ENCODE measurements around the gene C4orf33. TPM values are rescaled to one million over a fixed set of nuclear protein-coding genes. Genes with fewer than 3 reads are reported as not detected.
"Not testable (repeated sequence)": the region's sequence is repeated elsewhere in the genome, so short reads cannot be mapped to it uniquely, and the experiment has no call there.

The C4orf33 gene
- 21.6 and 38.3 TPM in 2 replicates for total RNA-seq (2014; rRNA removed; shearing (Covaris generic))

GRCh38 chr4:129095811-129096454, at the start of gene C4orf33:
TSS of gene C4orf33 (plus strand) at chr4:129096152. CDS start at chr4:129102611, 6,459 bp downstream.
- peaks cover 3% of the 10 kb centered on the region; the same call in 1 of the 2 replicates for H3K36me3 ChIP-seq
- H3K27ac ChIP-seq, result peak within 1 kb of the TSS; percentile 71
- H3K27me3 ChIP-seq (replicated peaks), result no peaks in the 10 kb centered on the region
- DNase-seq (ENCODE audit: low read depth in 1 of 2, low spot score in 2 of 2), result peak; percentile 57 to 77
- H3K4me3 ChIP-seq, result peak within 1 kb of the TSS; percentile 46
- peaks cover 9% of the 10 kb centered on the region; the same call in 1 of the 2 replicates for H3K4me1 ChIP-seq (replicated peaks)
- H3K9me3 ChIP-seq (replicated peaks), result no peaks in the 10 kb centered on the region

GRCh38 chr4:129059028-129059427, 36.9 kb upstream of the C4orf33 start:
- Histone ChIP-seq H3K9me3 (replicated peaks) (peaks cover 39% of the 10 kb centered on the region), H3K27me3 (replicated peaks) (no peaks in the 10 kb centered on the region), H3K36me3 (peaks cover 58% of the 10 kb centered on the region), H3K4me1 (replicated peaks) (no peaks in the 10 kb centered on the region), H3K4me3 (no peak overlapping the region), H3K27ac (no peak overlapping the region)
- no peak for DNase-seq (ENCODE audit: low read depth in 1 of 2, low spot score in 2 of 2)

DNA sequence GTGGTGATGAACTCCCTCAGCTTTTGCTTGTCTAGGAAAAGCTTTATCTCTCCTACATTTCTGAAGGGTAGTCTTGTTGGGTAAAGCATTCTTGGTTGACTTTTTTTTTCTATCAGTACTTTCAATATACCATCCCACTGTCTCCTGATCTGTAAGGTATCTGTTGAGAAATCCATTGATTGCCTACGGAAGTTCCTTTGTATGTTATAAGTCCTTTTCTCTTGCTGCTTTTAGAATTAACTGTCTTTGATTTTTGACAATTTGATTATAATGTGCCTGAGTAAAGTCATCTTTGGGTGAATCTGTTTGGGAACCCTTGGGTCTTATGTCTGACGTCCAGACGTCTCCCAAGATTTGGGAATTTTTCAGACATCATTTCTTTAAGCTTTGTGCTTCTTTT, 33.4 kb upstream of the C4orf33 start:
- H3K4me3 ChIP-seq, result no peak overlapping the region
- H3K4me1 ChIP-seq (replicated peaks), result no peaks in the 10 kb centered on the region
- no peak for DNase-seq (ENCODE audit: low read depth in 1 of 2, low spot score in 2 of 2)
- peaks cover 42% of the 10 kb centered on the region for H3K36me3 ChIP-seq
- H3K27ac ChIP-seq, result no peak overlapping the region
- H3K27me3 ChIP-seq (replicated peaks), result no peaks in the 10 kb centered on the region
- H3K9me3 ChIP-seq (replicated peaks), result peaks cover 23% of the 10 kb centered on the region

- Histone ChIP-seq H3K36me3 (peaks cover 42% of the 10 kb centered on the region), H3K9me3 (replicated peaks) (peaks cover 21% of the 10 kb centered on the region), H3K27ac (no peak overlapping the region), H3K4me1 (replicated peaks) (no peaks in the 10 kb centered on the region), H3K4me3 (no peak overlapping the region), H3K27me3 (replicated peaks) (no peaks in the 10 kb centered on the region)
- no peak for DNase-seq (ENCODE audit: low read depth in 1 of 2, low spot score in 2 of 2)
These were observed 32.3 kb upstream of the C4orf33 start for GRCh38 chr4:129063640-129064039.

GRCh38 chr4:129064717-129065116, 31.2 kb upstream of the C4orf33 start:
- Histone ChIP-seq H3K4me1 (replicated peaks) (no peaks in the 10 kb centered on the region), H3K4me3 (no peak overlapping the region), H3K27me3 (replicated peaks) (no peaks in the 10 kb centered on the region), H3K36me3 (peaks cover 39% of the 10 kb centered on the region), H3K27ac (no peak overlapping the region), H3K9me3 (replicated peaks) (peaks cover 13% of the 10 kb centered on the region)
- no peak for DNase-seq (ENCODE audit: low read depth in 1 of 2, low spot score in 2 of 2)

- peaks cover 27% of the 10 kb centered on the region for H3K36me3 ChIP-seq
- H3K4me3 ChIP-seq; H3K27ac ChIP-seq; H3K9me3 ChIP-seq (replicated peaks); DNase-seq (ENCODE audit: low read depth in 1 of 2, low spot score in 2 of 2); H3K4me1 ChIP-seq (replicated peaks); H3K27me3 ChIP-seq (replicated peaks): not testable (repeated sequence)
These were observed 26.4 kb upstream of the C4orf33 start for GRCh38 chr4:129069537-129069936.

- no peaks in the 10 kb centered on the region for H3K27me3 ChIP-seq (replicated peaks)
- peaks cover 64% of the 10 kb centered on the region for H3K36me3 ChIP-seq
- no peak overlapping the region for H3K4me3 ChIP-seq
- H3K9me3 ChIP-seq (replicated peaks), result no peaks in the 10 kb centered on the region
- H3K4me1 ChIP-seq (replicated peaks), result no peaks in the 10 kb centered on the region
- no peak for DNase-seq (ENCODE audit: low read depth in 1 of 2, low spot score in 2 of 2)
- no peak overlapping the region for H3K27ac ChIP-seq
These were observed 18.6 kb upstream of the C4orf33 start for GRCh38 chr4:129077326-129077725.

DNA sequence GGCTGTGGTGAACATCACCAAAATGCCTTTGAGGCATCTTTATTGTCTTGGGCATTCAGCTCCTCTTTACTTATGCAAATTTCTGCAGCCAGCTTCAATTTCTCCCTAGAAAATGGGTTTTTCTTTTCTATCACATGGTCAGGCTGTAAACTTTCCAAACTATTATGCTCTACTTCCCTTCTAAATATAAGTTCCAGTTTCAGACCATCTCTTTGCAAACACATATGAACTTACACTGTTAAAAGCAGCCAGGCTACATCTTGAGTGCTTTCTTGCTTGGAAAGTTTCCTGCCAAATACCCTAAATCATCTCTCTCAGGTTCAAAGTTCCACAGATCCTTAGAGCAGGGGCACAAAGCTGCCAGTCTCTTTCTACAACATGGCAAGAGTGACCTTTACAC, 15.8 kb upstream of the C4orf33 start:
- DNase-seq (ENCODE audit: low read depth in 1 of 2, low spot score in 2 of 2), result no peak
- H3K27ac ChIP-seq, result no peak overlapping the region

DNA sequence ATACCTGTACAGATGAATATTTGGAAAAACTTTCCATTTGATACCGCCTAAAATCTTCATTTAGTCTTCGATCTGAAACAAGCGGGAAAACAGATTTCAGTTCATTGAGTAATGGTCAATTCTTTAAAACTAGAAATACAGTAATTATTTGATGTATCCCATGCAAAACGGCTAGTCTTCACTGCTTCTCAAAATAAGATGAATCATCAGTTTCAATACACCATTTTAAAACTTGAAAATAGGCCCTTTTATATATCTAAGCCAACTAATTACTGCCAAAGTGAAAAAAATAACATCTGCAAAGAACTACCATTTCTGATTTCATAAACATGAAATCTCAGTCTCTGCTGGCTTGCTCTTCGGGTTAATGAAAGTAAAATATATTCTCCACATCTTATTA, 13.7 kb upstream of the C4orf33 start:
- Histone ChIP-seq H3K36me3 (peaks cover 48% of the 10 kb centered on the region), H3K4me3 (no peak overlapping the region)
- no peak for DNase-seq (ENCODE audit: low read depth in 1 of 2, low spot score in 2 of 2)

More for the DNA sequence above, 15.8 kb upstream of the C4orf33 start:
- Histone ChIP-seq H3K4me1 (replicated peaks) (no peaks in the 10 kb centered on the region), H3K4me3 (no peak overlapping the region), H3K27me3 (replicated peaks) (no peaks in the 10 kb centered on the region), H3K9me3 (replicated peaks) (0 out of 2 replicates have a peak, but pooled peaks cover under 1% of the 10 kb centered on the region), H3K36me3 (peaks cover 50% of the 10 kb centered on the region)

GRCh38 chr4:129085472-129085871, 10.5 kb upstream of the C4orf33 start:
- no peaks in the 10 kb centered on the region for H3K27me3 ChIP-seq (replicated peaks)
- DNase-seq (ENCODE audit: low read depth in 1 of 2, low spot score in 2 of 2), result no peak
- H3K36me3 ChIP-seq, result peaks cover 29% of the 10 kb centered on the region
- no peak overlapping the region for H3K4me3 ChIP-seq
- H3K9me3 ChIP-seq (replicated peaks), result peaks cover 6% of the 10 kb centered on the region; the same call in 1 of the 2 replicates
- no peak overlapping the region for H3K27ac ChIP-seq
- H3K4me1 ChIP-seq (replicated peaks), result no peaks in the 10 kb centered on the region

More for the DNA sequence above, 13.7 kb upstream of the C4orf33 start:
- Histone ChIP-seq H3K9me3 (replicated peaks) (peaks cover 6% of the 10 kb centered on the region; the same call in 1 of the 2 replicates), H3K27me3 (replicated peaks) (no peaks in the 10 kb centered on the region), H3K27ac (no peak overlapping the region), H3K4me1 (replicated peaks) (no peaks in the 10 kb centered on the region)

DNA sequence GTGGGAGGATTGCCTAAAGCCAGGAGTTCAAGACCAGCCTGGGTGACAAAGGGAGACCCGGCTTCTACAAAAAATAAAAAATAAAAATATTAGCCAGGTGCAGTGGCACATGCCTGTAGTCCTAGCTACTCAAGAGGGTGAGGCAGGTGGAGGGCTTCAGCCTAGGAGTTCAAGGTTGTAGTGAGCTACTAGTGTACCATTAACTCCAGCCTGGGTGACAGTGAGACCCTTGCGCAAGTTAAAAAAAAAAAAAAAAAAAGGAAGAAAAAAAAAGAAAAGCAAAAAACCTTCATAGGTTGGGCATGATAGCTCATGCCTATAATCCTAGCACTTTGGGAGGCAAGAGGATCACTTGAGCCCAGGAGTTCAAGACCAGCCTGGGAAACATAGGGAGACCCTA, 8.4 kb upstream of the C4orf33 start:
- Histone ChIP-seq H3K4me3 (no peak overlapping the region), H3K9me3 (replicated peaks) (peaks cover 6% of the 10 kb centered on the region; the same call in 1 of the 2 replicates), H3K4me1 (replicated peaks) (peaks cover 12% of the 10 kb centered on the region; the same call in 1 of the 2 replicates), H3K27ac (no peak overlapping the region), H3K27me3 (replicated peaks) (no peaks in the 10 kb centered on the region), H3K36me3 (peaks cover 18% of the 10 kb centered on the region)
- DNase-seq (ENCODE audit: low read depth in 1 of 2, low spot score in 2 of 2), result no peak

DNA sequence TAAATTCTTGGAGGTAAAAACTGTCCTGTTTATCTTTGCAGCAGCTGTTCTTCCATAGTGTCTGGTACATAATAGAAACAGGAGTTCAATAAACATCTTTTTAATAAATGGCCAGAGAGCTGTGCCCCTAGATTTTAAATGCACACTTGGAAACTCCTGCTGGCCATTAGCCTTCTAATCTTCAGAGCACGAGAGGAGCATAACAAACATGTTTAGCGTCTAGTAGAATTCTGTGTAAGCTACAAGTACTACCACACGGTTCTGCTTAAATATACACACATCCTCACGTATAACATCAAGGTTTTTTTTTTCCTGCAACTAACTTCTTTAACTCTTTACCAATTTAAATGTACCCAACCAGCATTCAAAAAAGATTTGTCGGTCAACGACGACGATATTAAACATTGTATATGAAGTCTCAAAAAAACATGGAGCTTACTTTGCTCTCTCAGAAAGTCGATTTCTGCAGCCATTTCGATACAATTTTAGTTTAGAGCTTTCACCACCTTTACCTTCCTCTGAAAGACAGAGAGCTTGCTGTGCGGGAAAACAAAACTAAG, 3.2 kb upstream of the C4orf33 start:
- H3K4me3 ChIP-seq, result peak overlapping the region; percentile 69
- H3K27me3 ChIP-seq (replicated peaks), result no peaks in the 10 kb centered on the region
- no peak for DNase-seq (ENCODE audit: low read depth in 1 of 2, low spot score in 2 of 2)
- no peaks in the 10 kb centered on the region for H3K9me3 ChIP-seq (replicated peaks)
- peaks cover 12% of the 10 kb centered on the region; the same call in 1 of the 2 replicates for H3K4me1 ChIP-seq (replicated peaks)
- peaks cover 14% of the 10 kb centered on the region for H3K36me3 ChIP-seq
- peak overlapping the region; percentile 94 for H3K27ac ChIP-seq

GRCh38 chr4:129093191-129093920, 2.6 kb upstream of the C4orf33 start, which contains the start of gene SCLT1:
TSS of gene SCLT1 (minus strand) at chr4:129093539. CDS start at chr4:129093103, 436 bp downstream.
- Histone ChIP-seq H3K36me3 (peaks cover 14% of the 10 kb centered on the region), H3K4me1 (replicated peaks) (peaks cover 12% of the 10 kb centered on the region; the same call in 1 of the 2 replicates), H3K4me3 (peak within 1 kb of the TSS; percentile 69), H3K9me3 (replicated peaks) (no peaks in the 10 kb centered on the region), H3K27me3 (replicated peaks) (no peaks in the 10 kb centered on the region), H3K27ac (peak within 1 kb of the TSS; percentile 94)
- peak; percentile 95 to 98 for DNase-seq (ENCODE audit: low read depth in 1 of 2, low spot score in 2 of 2)

DNA sequence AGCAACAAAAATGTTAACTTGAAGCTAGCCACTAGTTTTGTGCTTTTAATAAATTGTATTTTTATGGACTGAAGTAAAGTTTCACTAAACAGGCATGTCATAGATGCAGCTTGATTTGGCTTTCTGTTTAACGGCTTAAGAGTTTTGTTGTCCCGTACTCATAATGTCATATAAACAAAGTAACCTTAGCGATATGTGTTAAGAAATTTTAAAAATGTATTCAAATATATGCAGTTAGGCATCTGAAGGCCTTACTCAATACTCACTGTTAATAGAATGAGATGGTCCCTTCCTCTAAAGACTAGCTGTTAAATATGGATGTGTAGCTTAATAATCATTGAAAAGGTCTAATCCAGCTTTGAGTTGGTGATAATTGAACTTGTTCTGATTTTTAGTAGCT, 1.6 kb upstream of the C4orf33 start:
- Histone ChIP-seq H3K9me3 (replicated peaks) (no peaks in the 10 kb centered on the region), H3K36me3 (peaks cover 13% of the 10 kb centered on the region), H3K4me3 (peak overlapping the region; percentile 69), H3K27me3 (replicated peaks) (no peaks in the 10 kb centered on the region), H3K27ac (no peak overlapping the region), H3K4me1 (replicated peaks) (peaks cover 12% of the 10 kb centered on the region; the same call in 1 of the 2 replicates)
- no peak for DNase-seq (ENCODE audit: low read depth in 1 of 2, low spot score in 2 of 2)
